Measurements from ENCODE around the gene C16orf96.

C16orf96 gene

DNA sequence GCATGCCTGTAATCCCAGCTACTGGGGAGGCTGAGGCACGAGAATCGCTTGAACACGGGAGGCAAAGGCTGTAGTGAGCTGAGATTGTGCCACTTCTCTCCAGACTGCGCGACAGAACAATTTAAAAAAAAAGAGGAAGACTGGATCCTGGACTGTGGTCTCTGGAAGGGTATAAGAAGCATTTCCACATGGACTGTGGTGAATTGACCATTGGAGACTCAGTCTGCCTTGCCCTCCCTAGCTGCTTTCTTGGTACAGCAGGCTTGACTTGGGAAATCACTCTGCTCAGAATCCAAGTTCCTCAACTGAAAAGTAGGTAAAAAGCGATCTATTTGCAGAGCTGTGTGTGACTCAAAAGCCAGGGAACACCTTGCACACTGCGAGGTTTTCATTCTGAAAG is 67.5 kb downstream of the C16orf96 start:
- no peak for TF ChIP-seq REST (IDR thresholded peaks at IDR 0.05; ENCODE audit: insufficient replicate concordance, low read depth)
- peak; percentile 78 for TF ChIP-seq SPI1 (IDR thresholded peaks at IDR 0.05; ENCODE audit: borderline replicate concordance, low read depth)
- H3K27me3 ChIP-seq (ENCODE audit: insufficient read depth, poor library complexity, severe bottlenecking): no peaks in the 10 kb centered on the region
- no peak overlapping the region for H3K4me3 ChIP-seq (replicated peaks; ENCODE audit: insufficient read depth, low read length)
- DNase-seq (ENCODE audit: low read depth in 1 of 2, low spot score in 1 of 2): peak in 1 of 2 experiments; percentile 76
- H3K27ac ChIP-seq (replicated peaks): peak overlapping the region; percentile 99

DNA sequence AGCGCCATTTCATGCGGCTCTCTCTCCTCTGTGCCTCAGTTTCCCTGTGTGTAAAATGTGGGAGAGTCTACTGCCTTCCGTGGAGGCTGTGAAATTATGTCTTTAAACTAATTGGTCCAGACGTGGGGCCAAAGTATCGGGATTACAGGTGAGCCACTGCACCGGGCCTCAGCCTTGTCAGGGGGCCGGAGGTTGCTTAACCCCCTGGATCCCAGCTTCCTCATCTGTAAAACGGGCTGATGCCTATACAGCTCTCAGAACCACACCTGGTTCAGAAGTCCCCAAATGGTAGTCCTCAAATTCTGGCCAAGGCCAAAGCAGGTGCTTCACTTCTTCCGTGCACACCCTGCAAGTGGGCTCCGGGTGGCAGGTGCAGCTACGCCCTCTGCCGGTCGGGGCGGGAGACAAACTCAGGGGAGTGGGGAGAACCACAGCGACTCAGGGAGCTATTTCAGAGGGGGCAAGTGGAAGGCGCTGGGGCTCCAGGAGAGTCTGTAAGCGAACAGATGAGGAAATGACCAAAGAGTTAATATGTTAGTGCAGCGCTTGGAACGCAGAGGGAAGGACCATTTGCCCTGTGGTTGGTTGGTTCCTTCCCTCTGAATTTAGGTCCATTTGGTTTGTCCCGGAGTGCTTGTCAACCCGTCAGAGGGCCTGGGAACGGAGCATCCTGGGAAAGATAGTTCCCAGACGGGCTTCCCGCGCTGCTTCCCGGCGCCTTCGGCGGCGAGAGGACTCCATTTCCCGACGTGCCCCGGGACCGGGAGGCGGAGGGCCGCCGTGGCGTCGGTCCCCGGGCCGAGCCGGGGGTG is 68.1 kb downstream of the C16orf96 start, which contains the start of gene MGRN1:
Gene MGRN1, plus strand, starts transcription at position 812 of the 812 bp plus-strand sequence. CDS start 135 bp downstream, outside the sequence.
- Histone ChIP-seq H3K27ac (replicated peaks) (peak within 1 kb of the TSS; percentile 99), H3K27me3 (ENCODE audit: insufficient read depth, poor library complexity, severe bottlenecking) (no peaks in the 10 kb centered on the region), H3K4me3 (replicated peaks; ENCODE audit: insufficient read depth, low read length) (peak within 1 kb of the TSS; percentile 94)
- TF ChIP-seq GABPA (IDR thresholded peaks at IDR 0.05; ENCODE audit: low read depth): no peak
- peak; percentile 59 for TF ChIP-seq POLR2AphosphoS5 (IDR thresholded peaks at IDR 0.05; ENCODE audit: low read depth)
- no peak for TF ChIP-seq REST (IDR thresholded peaks at IDR 0.05; ENCODE audit: insufficient replicate concordance, low read depth)
- TF ChIP-seq, protein P1, sequence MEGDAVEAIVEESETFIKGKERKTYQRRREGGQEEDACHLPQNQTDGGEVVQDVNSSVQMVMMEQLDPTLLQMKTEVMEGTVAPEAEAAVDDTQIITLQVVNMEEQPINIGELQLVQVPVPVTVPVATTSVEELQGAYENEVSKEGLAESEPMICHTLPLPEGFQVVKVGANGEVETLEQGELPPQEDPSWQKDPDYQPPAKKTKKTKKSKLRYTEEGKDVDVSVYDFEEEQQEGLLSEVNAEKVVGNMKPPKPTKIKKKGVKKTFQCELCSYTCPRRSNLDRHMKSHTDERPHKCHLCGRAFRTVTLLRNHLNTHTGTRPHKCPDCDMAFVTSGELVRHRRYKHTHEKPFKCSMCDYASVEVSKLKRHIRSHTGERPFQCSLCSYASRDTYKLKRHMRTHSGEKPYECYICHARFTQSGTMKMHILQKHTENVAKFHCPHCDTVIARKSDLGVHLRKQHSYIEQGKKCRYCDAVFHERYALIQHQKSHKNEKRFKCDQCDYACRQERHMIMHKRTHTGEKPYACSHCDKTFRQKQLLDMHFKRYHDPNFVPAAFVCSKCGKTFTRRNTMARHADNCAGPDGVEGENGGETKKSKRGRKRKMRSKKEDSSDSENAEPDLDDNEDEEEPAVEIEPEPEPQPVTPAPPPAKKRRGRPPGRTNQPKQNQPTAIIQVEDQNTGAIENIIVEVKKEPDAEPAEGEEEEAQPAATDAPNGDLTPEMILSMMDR (IDR thresholded peaks at IDR 0.05; ENCODE audit: insufficient read depth, low read length): peak; percentile 94
- peak; percentile 1; the same call in 1 of the 2 replicates for TF ChIP-seq SPI1 (IDR thresholded peaks at IDR 0.05; ENCODE audit: borderline replicate concordance, low read depth)
- DNase-seq (ENCODE audit: low read depth in 1 of 2, low spot score in 1 of 2): peak; percentile 89 to 97

DNA sequence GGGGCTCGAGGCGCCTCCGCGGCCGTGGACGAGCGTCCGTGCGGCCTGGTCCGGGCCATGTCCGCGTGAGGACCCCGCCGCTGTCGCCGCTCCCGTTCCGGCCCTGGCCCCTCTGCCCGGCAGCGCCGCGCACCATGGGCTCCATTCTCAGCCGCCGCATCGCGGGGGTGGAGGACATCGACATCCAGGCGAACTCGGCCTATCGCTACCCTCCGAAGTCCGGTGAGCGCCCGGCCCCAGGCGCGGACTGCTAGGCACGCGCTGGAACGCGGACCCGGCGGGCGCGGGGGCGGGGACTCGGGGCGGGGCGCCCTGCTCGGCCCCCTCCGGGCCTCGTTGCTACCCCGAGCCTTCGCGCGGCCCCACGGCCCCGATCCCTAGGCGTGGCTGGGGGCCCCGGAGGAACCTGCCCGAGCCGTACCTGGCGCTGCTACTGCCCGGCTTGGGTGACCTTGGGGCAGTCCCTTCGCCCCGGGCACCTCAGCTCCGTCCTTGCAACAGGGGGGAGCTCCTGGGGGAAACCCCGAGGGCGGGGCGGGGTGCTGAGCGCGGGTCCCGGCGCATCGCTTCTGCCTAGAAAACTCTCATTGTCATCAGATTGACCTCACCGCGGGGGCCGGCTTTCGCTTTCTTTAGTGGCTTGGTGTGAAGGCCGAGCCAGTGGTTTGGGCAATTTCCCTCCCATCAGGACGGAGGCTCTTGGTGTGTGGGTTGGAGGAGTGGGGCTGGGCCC is 68.9 kb downstream of the C16orf96 start:
- Histone ChIP-seq H3K27me3 (ENCODE audit: insufficient read depth, poor library complexity, severe bottlenecking) (no peaks in the 10 kb centered on the region), H3K4me3 (replicated peaks; ENCODE audit: insufficient read depth, low read length) (peak overlapping the region; percentile 94), H3K27ac (replicated peaks) (peak overlapping the region; percentile 99)
- TF ChIP-seq, protein P1 (IDR thresholded peaks at IDR 0.05; ENCODE audit: insufficient read depth, low read length): no peak
- TF ChIP-seq GABPA (IDR thresholded peaks at IDR 0.05; ENCODE audit: low read depth) (no peak), REST (IDR thresholded peaks at IDR 0.05; ENCODE audit: insufficient replicate concordance, low read depth) (no peak), POLR2AphosphoS5 (IDR thresholded peaks at IDR 0.05; ENCODE audit: low read depth) (no peak; the same call in 1 of the 2 replicates), SPI1 (IDR thresholded peaks at IDR 0.05; ENCODE audit: borderline replicate concordance, low read depth) (no peak)
- DNase-seq (ENCODE audit: low read depth in 1 of 2, low spot score in 1 of 2): peak in 1 of 2 experiments; percentile 55
